GM21717 (cell line): Measurements from ENCODE around the gene RER1.

Source experiments
- ATAC-seq: cut with Tn5 transposase; IDR thresholded peaks from one replicate; pipeline ENCODE4 v1.9.1; 2021; ENCODE audit warnings: mild to moderate bottlenecking, moderate library complexity; ENCODE audit not compliant: unreplicated experiment

RER1 gene

DNA sequence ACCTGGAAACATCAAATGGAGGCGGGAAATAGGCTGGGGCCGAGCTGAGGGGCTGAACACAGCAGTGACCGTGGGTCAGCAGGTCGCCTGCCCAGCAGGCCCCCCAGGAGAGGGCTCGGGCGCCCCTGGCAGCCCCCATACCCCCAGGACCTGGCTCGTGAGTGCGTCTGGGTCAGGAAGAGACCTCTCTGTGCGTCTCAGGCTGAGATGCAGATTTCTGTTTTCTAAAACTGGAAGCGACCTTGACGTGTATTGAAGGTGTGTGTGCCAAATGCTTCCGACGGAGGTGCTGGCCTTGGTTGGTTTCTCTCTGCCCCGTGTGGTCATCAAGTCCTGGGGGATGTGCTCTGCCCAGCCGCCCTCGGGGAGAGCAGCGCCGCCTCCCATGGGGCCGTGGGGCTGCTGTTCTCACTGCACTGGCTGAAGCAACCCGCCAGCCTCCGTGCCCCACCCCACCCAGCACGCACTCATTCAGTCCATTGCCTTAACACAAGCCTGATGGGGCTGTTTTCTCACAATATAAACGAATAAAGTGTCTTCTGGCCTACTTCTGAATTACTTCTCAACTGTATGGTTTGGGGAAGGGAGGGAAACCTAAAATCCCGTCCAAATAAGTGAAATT is 13.4 kb downstream of the RER1 start:
- no peak for ATAC-seq

DNA sequence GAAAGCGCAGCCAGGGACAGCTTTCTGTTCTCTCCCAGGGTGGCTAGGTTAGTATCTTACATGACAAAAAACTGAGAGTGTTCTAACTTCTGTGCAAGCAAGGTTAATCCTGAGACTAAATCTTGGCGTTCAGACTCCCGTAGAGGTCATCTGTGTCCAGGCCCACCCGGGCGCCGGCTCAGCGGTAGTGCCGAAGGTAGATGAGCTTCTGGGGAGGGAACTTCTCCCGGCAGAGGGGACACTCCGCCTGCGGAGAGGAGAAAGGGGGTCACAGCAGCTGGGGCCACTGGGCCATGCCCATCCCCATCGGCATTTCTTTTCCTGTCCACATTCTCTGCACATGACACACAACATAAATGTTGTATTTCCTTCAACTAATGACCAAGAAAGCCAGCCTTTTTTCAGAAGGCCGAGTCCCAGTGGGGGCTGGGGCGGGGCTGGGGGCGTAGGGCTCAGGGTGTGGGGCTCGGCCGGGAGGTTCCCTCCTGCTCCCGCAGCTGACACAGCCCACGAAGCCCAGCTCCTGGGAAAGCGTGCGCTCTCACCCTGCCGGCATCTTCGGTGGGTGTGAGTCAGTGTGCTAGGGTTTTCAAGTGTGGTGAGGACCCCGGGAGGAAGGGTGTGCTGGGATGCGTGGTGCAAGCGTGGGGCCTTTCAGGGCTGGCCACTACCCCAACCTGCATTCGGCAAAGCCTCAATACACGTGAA is 14.1 kb downstream of the RER1 start:
- no peak for ATAC-seq

DNA sequence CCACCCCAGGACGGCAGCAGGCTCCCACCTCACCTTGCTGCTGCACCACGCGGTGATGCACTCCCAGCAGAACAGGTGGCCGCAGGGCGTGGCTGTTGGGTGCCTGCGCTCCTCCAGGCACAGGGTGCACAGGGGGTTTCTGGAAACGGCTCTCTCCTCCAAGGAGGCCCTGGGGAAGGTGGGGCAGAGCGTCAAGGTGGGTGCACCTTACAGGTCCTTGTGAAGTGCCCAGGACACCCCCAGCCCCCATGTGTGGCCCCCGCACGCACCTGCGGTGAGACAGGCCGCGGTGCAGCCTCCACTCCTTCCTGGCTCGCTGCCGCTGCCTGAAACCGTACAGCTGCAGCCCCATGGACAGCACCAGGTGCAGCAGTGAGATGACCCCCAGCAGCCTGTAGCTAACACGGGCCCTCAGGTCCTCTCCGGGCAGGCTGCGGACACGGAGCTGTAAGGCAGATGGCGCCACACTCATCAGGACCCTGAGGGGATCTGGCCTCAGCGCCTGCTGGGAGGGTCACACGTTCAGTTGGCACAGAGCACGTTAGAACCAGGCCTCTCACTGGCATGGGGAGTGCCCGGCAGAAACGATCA is 14.9 kb downstream of the RER1 start:
- ATAC-seq, result no peak

DNA sequence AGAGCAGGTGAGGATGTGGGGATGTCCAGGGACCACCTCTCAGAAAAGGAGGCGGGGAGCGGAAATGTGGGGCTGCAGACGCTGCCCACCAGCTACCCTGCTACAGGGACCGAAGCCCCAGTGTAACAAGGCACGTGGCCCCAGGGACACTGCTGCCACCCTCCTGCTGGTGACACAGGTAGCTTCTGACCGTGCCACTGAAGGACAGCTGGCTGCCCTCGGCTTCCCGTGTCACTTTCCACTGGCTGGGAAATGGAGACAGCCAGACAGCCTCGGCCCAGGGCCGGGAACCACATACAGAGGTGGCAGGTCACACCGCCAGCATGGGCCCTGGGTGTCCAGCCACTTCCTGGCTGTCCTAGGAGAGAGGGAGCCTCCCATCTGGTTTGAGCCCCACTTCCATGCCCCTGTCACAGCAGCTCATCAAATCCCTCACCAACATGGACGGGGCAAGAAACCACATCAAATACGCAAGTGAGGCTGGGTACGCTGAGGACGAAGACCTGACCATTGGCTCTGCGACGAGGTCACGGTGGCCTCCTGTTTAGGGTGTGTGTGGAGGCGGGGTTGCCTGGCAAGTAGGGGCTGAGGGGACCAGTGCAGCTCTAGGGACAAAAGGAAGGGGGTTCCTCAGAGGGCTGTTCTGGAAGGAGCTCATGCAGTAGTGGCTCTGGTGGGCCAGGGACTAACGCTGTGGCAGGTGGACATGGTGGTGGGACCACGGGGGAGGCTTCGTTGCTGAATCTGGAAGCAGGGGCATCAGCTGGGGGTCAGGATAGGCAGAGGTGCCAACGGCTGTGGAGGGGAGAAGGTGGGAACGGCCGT is 15.7 kb downstream of the RER1 start:
- ATAC-seq, result no peak

DNA sequence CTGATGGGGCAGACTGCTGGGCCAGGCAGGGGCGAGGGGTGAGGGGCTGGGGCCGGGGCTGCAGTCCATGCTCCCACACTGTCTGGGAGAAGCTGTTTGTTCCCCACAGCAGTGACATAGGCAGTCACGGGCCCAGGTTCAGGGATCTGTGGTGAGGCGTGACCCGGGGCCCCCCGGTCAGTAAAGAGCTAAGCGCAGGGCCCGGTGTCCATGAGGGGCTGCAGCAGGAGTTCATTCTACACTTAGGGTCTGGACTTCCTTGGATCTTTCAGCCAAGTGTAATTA is 16.3 kb downstream of the RER1 start:
- no peak for ATAC-seq

DNA sequence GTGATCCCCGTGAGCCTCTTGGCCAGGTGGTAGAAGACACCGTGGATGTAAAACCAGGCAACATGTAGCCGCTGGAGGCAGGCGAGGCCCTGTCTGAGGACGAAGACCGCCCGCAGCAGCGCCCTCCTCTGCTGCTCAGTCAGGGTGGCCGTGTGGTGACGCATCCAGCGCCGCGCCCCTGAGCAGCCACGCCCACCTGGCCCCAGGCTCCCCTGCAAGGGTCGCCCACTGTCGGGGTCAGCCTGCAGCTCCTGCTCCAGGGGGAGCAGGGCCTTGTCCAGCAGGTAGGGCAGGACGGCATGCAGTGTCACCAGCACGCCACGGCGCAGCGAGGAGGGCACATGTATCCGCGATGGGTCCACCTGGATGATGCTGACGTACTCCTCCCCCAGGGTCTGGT is 16.8 kb downstream of the RER1 start:
- no peak for ATAC-seq

DNA sequence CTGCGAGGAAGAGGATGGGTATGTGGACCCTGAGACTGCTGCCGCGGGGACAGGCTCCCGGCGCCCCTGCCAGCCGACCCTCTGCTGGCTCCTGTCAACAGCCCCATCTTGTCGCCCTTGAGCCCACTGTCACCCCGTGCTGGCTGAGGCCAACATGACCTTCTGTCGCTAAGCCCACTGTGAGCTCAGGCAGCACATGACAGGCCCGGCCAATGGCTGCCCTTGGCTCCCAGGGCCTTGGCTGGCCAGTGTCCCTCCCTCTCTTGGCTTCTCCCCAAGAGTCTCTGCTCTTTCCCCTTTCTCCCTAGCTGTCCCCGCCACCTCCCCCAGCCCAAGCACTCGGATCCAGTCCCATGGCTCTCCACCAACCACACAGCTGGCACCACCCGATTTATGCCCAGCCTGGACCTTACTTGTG is 17.2 kb downstream of the RER1 start:
- ATAC-seq, result no peak

DNA sequence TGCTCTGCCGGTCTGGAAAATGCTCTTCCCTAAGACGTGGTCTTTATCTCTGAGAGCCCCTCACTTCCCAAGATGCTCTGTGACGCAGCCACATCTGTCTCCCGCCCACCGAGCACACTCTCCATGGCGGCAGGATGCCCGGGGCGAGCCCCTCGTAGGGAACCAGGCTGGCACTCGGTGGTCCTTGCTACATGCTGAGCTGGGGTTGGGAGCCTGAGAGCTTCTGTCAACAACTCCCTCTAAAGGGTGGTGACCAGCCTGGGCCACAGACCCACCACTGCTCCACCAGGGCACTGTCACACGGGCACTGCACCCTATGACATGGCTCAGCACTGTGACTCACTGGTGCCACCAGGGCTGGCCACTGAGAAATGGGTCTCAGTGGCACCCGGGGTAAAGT is 18.1 kb downstream of the RER1 start:
- no peak for ATAC-seq

DNA sequence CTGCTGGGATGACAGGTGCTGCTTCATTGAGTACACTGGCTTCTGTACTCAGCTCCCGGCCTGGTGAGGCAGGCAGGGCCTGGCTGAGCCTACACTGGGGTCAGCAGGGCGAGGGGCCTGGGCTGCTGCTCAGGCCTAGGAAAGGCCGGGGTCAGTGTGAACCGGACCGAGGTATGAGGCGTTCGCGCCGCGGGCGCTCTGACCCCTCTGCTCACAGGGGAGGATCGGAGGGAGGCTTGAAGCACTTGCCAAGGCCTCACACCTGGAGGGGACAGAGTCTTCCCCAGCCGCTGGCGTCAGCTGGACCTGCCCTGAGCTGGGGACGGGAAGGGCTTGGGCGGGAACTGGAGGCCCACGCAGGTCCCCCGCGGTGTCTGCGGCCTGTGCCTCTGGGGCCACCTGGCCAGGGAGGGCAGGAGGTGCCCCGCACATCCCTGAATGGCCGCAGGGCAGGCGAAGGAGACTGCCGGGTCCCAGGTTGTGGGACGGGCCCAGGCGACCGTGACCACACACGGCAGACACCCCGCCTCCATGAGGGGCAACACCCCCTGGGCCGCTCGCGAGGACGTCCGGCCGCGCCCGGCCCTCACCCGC is 20.3 kb downstream of the RER1 start:
- ATAC-seq, result peak; percentile 23

DNA sequence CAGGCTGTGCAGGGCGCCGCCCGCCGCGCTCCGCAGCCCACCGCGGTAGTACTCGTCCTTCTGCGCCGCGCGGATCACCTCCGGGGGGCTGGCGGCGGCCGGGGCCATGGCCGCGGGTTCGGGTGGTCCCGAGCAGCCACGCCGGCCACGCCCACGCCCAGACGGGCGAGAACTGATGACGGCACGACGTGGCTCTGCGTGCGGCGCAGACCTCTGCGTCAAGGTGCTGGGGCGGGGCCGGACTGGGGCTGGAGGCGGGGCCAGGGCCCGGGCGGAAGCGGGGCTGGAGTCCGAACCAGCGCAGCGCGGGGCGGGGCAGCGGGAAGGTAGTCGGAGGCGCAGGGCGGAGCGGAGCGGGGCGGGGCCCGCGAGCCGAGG is 20.7 kb downstream of the RER1 start, which contains the start of gene PEX10:
PEX10 (minus strand) TSS at position 170 of the 378 bp plus-strand sequence; CDS start at position 108, 62 bp downstream.
- peak; percentile 78 for ATAC-seq

DNA sequence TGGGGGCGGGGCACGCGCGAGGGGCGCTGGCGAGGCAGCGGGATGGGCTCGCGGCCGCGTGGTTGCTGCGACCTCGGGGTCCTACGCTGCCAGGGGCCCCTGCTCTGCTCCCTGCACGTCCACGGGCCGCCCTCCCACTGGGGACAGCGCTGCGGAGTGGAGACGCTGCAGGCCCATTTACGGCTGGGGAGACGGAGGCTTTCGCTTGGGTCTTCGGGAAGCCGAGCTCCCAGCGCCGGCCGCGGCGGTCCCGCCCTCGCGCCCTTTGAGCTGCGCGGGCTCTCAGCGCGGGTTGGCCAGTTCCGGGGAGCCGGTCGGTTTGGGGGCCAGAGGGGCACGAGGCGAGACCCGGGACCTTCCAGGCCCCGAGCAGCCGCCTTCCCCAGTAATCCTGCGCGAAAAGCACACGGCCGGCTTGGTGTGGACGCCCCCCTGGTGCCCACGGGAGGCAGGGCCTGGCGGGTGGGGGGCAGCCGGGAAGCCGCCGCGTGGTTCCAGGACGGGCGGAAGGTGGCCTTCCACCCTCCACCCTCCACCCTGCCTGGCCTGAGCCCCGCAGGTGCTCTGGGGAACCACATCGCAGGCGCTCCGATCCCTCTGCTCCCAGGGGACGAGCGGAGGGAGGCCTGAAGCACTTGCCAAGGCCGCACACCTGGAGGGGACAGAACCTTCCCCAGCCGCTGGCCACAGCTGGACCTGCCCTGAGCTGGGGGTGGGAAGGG is 21.3 kb downstream of the RER1 start:
- peak; percentile 18 for ATAC-seq

DNA sequence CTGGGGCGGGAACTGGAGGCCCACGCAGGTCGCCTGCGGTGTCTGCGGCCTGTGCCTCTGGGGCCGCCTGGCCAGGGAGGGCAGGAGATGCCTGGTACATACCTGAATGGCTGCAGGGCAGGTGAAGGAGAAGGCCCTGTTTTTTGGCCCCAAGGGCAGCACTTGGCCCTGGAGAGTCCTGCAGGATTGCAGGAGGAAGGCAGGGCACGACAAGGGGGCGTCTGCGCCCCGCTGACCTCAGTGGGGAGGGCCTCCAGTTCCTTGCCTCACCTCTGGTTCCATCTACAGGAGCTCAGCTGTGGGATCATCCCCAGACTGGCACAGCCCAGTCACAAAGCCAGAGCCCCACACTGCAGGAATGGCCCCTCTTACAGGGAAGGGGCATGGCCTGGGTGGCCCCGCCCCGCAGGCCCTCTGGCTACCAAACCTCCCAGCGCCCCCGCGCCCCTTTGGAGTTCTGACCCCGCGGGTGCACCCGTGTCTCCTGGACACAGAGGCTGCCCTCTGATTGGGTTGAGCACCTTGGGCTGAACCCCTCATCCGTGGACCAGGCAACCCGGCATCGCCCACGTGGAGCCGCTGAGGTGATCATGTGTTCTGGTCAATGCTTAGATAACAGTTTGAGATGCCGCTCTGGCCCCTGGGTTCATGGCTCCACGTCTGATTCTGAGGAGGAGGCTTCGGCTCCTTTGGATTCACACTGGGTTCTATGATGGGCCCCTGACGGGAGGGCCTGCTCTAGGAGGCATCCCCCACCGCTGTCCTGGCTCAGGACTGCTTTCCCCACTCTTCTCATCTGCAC is 22.1 kb downstream of the RER1 start:
- ATAC-seq, result no peak

DNA sequence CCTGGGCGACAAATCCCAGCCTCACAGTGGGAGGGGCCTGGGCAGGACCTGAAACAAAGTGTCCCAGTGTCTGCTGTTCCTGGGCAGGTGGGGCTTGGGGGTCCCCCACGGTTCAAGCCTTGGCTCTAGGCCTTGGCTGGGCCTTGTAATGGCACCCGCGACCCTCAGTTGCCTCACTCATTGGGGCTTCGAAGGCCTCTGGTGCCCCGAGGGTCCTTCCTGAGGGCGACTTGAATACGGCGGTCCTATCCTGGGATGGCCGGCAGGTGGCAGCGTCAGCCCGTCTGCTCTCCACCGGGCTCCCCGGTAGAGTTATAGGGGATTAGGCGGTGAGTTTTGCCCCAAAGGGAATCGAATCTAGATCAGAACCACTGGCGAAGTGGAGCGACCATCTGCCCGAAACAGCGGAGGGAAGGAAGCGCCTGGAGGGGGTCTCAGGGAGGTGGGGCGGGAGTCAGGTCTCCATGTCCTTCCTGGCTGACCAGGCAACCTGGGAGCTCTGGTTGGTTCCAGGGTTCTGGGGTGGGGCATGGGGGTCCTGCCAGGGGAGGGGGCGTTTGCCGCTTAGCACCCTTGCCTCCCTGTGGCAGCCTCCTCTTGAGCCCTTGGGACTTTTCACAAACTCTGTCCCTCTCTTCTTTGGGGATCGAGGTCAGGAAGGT is 22.8 kb downstream of the RER1 start:
- no peak for ATAC-seq

DNA sequence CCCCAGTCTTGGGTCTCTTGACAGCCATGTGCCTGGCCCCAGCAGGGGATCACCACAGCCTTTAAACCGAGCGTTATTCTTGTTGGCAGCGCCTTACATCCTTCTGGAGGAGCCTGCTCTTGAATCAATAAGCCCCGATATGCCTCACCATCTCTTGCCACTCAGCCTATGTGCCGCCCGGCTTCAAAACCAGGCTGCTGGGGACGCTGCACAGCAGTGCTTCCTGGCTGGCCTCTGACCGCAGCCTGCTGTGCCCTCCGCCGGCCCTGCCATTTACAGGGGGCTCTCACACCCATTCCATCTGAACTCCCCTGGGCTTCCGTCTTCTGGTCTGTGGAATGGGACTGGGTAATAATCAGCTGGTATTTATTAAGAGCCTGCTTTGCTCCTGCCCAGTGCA is 23.7 kb downstream of the RER1 start:
- no peak for ATAC-seq

DNA sequence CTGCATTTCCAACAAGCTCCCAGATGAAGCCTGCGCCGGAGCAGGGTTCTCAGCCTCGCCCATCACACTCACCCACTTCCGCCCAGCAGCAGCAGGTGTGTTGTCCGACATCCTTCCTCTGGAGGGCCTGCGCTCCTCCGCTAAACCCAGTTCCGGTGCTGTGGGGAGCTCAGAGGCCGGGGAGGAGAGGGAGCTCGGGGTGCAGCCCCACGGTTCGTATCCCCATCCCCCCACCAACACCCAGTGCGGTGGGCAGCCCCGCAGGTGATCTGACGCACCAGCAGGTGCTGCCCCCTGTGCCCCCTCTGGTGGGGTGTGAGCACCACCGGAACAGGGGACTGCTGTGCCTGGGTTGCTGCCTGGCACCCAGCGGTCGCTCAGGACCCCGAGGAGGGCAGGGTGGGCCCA is 24.2 kb downstream of the RER1 start:
- ATAC-seq, result no peak

DNA sequence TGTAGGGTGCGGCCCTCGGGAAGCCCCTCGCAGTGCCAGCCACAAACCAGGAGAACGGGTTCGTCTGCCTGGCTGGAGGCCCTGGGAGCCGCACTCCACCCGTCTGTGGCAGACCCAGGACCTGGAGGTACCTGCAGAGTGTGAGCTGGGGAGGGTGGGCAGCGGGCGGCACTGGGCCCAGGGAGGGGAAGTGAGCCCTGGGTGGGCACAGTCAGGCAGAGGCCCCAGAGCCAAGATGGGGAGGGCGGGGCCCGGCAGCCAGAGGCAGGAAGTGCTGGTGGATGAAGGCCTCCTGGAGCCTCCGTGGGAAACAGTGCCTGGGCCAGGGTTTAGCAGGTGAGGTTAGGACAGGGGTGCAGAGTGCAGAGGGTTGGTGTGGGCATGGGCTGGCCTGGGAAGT is 24.8 kb downstream of the RER1 start:
- no peak for ATAC-seq

DNA sequence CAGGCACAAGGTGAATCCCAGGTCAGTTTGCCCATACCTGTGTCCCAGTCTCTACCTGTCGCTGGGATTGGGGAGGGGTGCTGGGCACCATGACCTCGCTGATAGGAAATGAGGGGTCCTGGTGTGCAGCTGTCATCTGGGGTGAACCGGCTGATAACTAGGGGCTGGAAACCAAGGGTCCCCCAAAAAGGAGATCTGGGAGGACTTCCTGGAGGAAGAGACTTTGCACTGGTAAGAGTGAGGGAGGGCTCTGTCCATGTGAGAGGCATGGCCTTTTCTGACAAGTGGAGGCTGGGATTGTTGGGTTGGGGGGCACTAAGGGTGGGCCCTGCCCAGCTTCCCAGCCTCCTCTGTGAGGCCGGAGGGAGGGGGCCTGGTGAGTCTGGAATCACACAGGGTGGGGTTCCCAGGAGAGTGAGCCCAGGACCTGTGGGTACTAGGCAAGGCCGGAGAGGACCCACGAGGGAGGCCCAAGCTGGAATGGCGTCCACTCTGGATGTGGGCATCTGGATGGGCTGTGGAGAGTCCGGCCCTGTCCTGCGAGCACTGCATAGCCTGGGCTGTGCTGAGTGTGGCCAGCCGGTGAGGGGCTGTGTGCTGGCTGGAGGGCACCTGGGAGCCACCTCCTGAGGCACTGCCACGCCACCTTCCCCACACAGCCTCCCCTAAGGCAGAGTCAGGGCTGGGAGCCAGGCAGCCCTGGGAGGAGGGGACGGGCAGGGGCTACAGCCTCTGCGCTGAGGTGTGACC is 25.6 kb downstream of the RER1 start:
- ATAC-seq, result no peak

DNA sequence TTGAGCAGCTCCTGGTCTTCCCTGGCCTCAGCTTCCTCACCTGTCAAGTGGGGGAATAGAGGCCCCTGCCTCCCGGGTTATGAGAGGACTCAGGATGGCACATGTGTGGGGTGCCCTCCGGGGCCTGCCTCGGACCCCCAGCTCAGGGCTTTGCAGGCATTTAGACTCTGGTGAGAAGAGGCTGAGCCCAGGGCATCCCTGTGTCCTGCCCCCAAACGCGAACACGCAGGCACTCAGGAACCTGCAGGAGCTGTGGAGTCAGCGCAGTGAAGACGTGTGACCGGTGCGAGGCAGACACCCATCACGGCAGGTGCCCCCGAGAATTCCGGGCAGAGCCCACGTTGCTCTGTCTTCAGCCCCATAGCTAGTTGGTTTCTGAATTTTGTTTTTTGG is 26.2 kb downstream of the RER1 start:
- ATAC-seq, result no peak
